Lower leg skin (tissue), 3 donors: Measurements from ENCODE around the gene THSD7B.

Experiments used
- CTCF ChIP-seq, 3 donors: fragments of 450-650 bp; IDR thresholded peaks; one replicate each; pipeline ENCODE4 v1.5.1; 2016; ENCODE audit warnings: antibody characterized with exemption in 3 of 3, mild to moderate bottlenecking in 3 of 3, moderate library complexity in 2 of 3
- POLR2A ChIP-seq, 2 donors: fragments of 450-650 bp; IDR thresholded peaks; one replicate each; pipeline ENCODE4 v1.6.1; 2016 to 2017; ENCODE audit warnings: antibody characterized with exemption in 2 of 2, mild to moderate bottlenecking in 1 of 2, moderate library complexity in 1 of 2

GRCh38 chr2:137036619-137037018 is 271.3 kb downstream of the THSD7B start:
- TF ChIP-seq CTCF (IDR thresholded peaks at IDR 0.05) = no peak
- TF ChIP-seq POLR2A (IDR thresholded peaks at IDR 0.05) = no peak
